Mammary microvascular endothelial cell (primary cell): ENCODE data around the gene COQ3. TPM values are rescaled to one million over a fixed set of nuclear protein-coding genes. Genes with fewer than 3 reads are reported as not detected.

Experiments used
- total RNA-seq: library from RNA; depleted of rRNA; stranded (reverse); fragments of >200 nt; gene quantifications from 2 replicates; pipeline ENCODE4 v1.2.3, GENCODE V29; 2015

The COQ3 gene
- total RNA-seq = 4.4 and 10.5 TPM in 2 replicates

DNA sequence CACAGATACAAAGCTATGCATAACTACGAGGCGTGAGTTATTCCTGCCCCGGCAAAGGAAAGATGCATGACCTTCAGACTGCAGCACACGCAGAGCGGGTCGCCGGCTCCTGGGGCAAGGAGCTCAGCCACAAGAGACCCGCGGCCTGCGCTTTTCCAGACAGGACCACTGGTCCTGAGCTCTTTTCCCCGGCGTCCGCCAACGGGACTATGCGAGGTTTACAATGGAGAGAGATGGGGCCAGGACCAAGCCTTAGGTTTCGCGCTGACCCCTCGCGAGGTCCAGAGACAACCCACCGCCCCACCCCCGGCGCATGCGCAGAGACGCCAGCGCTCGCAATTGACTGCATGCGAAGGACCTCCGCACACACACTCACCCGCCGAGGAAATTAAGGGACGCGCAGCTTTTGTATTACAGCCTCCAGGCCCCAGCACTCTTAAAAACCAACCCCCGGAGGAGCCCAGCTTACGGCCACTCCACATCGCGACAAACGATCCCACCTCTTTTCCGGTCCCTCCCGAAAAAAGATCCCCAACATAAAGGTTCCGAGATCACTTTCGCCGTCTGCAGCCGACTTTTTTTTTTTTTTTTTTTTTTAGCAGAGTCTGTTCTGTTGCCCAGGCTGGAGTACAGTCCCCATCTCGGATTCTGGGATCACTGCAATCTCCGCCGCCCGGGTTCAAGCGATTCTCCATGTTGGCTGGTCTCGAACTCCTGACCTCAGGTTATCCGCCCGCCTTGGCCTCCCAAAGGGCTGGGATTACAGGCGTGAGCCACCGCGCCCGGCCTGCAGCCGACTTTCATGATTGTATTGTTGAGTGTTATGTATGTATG is at the start of gene COQ3:
COQ3 (minus strand) TSS at position 498 of the 834 bp plus-strand sequence; CDS start at position 482, 16 bp downstream.

DNA sequence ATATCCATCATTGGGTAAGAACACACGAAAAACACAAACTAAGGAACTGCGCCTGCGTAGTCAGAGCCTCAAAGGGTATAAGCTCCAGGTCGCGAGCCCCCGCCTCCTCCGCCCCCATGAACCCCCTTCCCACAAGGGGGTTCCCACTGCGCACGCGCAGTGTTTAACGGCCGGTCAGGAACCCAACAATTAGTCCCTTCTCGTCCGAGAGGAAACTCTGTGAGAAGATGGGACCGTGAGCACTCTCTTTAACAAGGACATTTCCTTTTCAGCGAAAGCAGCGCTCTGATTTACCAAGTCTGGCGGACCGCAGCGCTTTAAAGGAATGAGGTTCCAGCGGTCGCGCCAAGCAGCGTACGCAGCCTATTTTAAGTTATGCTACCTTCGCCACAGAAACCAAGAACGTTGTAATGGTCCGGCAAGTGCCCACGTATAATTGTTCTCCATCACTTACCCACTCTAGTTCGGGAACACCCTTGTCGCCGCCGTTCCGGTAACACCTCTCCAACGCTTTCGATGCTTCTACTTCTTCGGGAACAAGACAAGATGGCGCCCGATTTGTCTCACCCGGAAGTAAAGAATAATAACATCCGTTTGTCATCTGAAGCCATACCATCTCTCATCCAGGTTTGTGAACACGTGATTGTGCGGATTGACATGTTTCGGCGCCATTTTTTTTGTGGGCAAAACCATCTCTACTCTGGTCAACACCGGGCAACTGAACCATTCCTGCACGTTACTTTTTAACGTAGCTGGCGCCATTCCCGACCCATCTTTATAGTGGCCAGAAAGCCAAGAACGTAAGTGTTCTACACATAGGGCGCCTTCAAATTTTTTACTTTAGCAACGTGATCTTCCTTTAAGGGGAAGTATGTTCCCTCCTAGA is 31.0 kb upstream of the COQ3 start, which contains the start of gene PNISR:
PNISR (minus strand) TSS at position 548 of the 886 bp plus-strand sequence. CDS start 10,649 bp downstream, outside the sequence.

GRCh38 chr6:99349171-99350141 is 44.5 kb downstream of the COQ3 start, which contains the start of gene FAXC:
FAXC (minus strand) TSS chr6:99349674; CDS start chr6:99349372, 302 bp downstream.

Other genes with a start within 250 kb of the COQ3 start
- gene FAXC, start 44.5 kb downstream of the COQ3 start, total RNA-seq = 0.20 and 2.5 TPM in 2 replicates
- gene PNISR, start 31.1 kb upstream of the COQ3 start, total RNA-seq = 18.4 and 20.1 TPM in 2 replicates
- gene USP45, start 121.2 kb upstream of the COQ3 start, total RNA-seq = 8.7 and 12.1 TPM in 2 replicates
- 45.9 and 53.9 TPM in 2 replicates for gene CCNC, start 174.5 kb upstream of the COQ3 start, total RNA-seq
- gene PRDM13, start 212.6 kb upstream of the COQ3 start, total RNA-seq = not detected in 2 replicates